GM23338 (cell line): ENCODE results near the gene IL31. TPM values are rescaled to one million over a fixed set of nuclear protein-coding genes. Genes with fewer than 3 reads are reported as not detected.

Experiments
- ATAC-seq: fragments of 200-7000 bp; cut with Tn5 transposase; 3 replicates; pipeline ENCODE4 v1.9.1; 2020
- DNase-seq: peaks from one replicate; pipeline ENCODE4 v3.0.0-alpha.2; 2015; ENCODE audit warnings: low spot score
- H2AFZ ChIP-seq: fragments of 200-600 bp; sonication (generic); 2 replicates; pipeline ENCODE4 v1.8.0; 2016; ENCODE audit warnings: antibody characterized with exemption, mild to moderate bottlenecking, moderate library complexity
- H3F3A ChIP-seq: fragments of 200-600 bp; sonication (generic); replicated peaks from 2 replicates; pipeline ENCODE4 v1.8.0; 2017; ENCODE audit warnings: antibody characterized with exemption, mixed run types, low read depth
- H3K27ac ChIP-seq: fragments of 200-600 bp; sonication (generic); 2 replicates; pipeline ENCODE4 v1.6.1; 2016; ENCODE audit warnings: low read depth
- H3K27me3 ChIP-seq: fragments of 200-600 bp; sonication (generic); 2 replicates; pipeline ENCODE4 v1.8.0; 2016; ENCODE audit warnings: mild to moderate bottlenecking, mixed run types, moderate library complexity; ENCODE audit not compliant: insufficient read depth
- H3K36me3 ChIP-seq: fragments of 200-600 bp; sonication (generic); 2 replicates; pipeline ENCODE4 v1.8.0; 2016; ENCODE audit warnings: mild to moderate bottlenecking; ENCODE audit not compliant: insufficient read depth
- H3K4me1 ChIP-seq: fragments of 200-600 bp; sonication (generic); 2 replicates; pipeline ENCODE4 v1.8.0; 2016; ENCODE audit warnings: mild to moderate bottlenecking, moderate library complexity; ENCODE audit not compliant: insufficient read depth
- H3K4me2 ChIP-seq: fragments of 200-600 bp; sonication (generic); 2 replicates; pipeline ENCODE4 v1.7.1; 2017; ENCODE audit warnings: mixed run types
- H3K4me3 ChIP-seq: fragments of 200-600 bp; sonication (generic); 2 replicates; pipeline ENCODE4 v1.6.1; 2016; ENCODE audit warnings: mixed run types
- H3K79me2 ChIP-seq: fragments of 200-600 bp; sonication (generic); replicated peaks from 2 replicates; pipeline ENCODE4 v1.8.0; 2017; ENCODE audit warnings: mild to moderate bottlenecking; ENCODE audit not compliant: insufficient read depth
- H3K9me2 ChIP-seq: fragments of 200-600 bp; sonication (generic); 2 replicates; pipeline ENCODE4 v1.8.0; 2017; ENCODE audit not compliant: insufficient read depth
- H4K20me1 ChIP-seq: fragments of 200-600 bp; sonication (generic); replicated peaks from 2 replicates; pipeline ENCODE4 v1.8.0; 2017; ENCODE audit warnings: mild to moderate bottlenecking; ENCODE audit not compliant: insufficient read depth
- H3K27ac Mint-ChIP-seq: 2 replicates; pipeline ENCODE4 v1.8.0; 2020; ENCODE audit warnings: inconsistent platforms, mild to moderate bottlenecking, moderate library complexity, mixed read lengths
- H3K27me3 Mint-ChIP-seq: 3 replicates; pipeline ENCODE4 v1.8.0; 2022; ENCODE audit warnings: low read depth, mild to moderate bottlenecking, moderate library complexity, mixed read lengths, inconsistent platforms; ENCODE audit not compliant: insufficient read depth, poor library complexity
- H3K36me3 Mint-ChIP-seq: 3 replicates; pipeline ENCODE4 v1.8.0; 2021; ENCODE audit warnings: low read depth, mild to moderate bottlenecking, inconsistent platforms, moderate library complexity, mixed read lengths
- H3K4me1 Mint-ChIP-seq: 3 replicates; pipeline ENCODE4 v1.8.0; 2020; ENCODE audit warnings: mild to moderate bottlenecking, inconsistent platforms, mixed read lengths
- H3K4me3 Mint-ChIP-seq: 3 replicates; pipeline ENCODE4 v1.8.0; 2021; ENCODE audit warnings: moderate library complexity, mild to moderate bottlenecking, inconsistent platforms, mixed read lengths
- H3K9me3 Mint-ChIP-seq: 3 replicates; pipeline ENCODE4 v1.8.0; 2020; ENCODE audit warnings: moderate library complexity, mild to moderate bottlenecking, inconsistent platforms, mixed read lengths
- POLR2AphosphoS5 ChIP-seq: IDR thresholded peaks from 2 replicates; pipeline ENCODE4 v1.6.1; 2016; ENCODE audit warnings: antibody characterized with exemption, low read depth
- ZNF114 ChIP-seq: fragments of 250-450 bp; sonication (Bioruptor Pico); IDR thresholded peaks from 2 replicates; pipeline ENCODE4 v1.5.0; 2020; ENCODE audit warnings: mild to moderate bottlenecking, moderate library complexity
- polyA plus RNA-seq: library from polyadenylated mRNA; unstranded; fragments of >200 nt; fragmentation: Nextera tagmentation; extraction: Ambion mirVana; gene quantifications from 2 replicates; pipeline ENCODE4 v1.2.1, GENCODE V29; 2016
- total RNA-seq: library from RNA; depleted of rRNA; stranded (reverse); fragments of >200 nt; shearing (Covaris generic); gene quantifications from 2 replicates; pipeline ENCODE4 v1.2.3, GENCODE V29; 2014
- TF ChIP-seq, protein P1 (sequence below), 2 experiments: fragments of 200-600 bp in 1 of 2; sonication (generic) in 1 of 2; conservative IDR thresholded peaks; 2 replicates each; pipeline versions ENCODE4 v1.5.1 to v1.6.1; 2016 to 2017; ENCODE audit warnings: antibody characterized with exemption in 2 of 2, low read depth in 2 of 2, mild to moderate bottlenecking in 2 of 2, moderate library complexity in 1 of 2
- TF ChIP-seq, protein P2 (sequence below): fragments of 250-450 bp; sonication (Bioruptor Pico); IDR thresholded peaks from 2 replicates; pipeline ENCODE4 v1.5.0; 2020; ENCODE audit warnings: mild to moderate bottlenecking, moderate library complexity

The IL31 gene
- total and polyA plus RNA-seq, 2 experiments from 2014 or later = not detected

DNA sequence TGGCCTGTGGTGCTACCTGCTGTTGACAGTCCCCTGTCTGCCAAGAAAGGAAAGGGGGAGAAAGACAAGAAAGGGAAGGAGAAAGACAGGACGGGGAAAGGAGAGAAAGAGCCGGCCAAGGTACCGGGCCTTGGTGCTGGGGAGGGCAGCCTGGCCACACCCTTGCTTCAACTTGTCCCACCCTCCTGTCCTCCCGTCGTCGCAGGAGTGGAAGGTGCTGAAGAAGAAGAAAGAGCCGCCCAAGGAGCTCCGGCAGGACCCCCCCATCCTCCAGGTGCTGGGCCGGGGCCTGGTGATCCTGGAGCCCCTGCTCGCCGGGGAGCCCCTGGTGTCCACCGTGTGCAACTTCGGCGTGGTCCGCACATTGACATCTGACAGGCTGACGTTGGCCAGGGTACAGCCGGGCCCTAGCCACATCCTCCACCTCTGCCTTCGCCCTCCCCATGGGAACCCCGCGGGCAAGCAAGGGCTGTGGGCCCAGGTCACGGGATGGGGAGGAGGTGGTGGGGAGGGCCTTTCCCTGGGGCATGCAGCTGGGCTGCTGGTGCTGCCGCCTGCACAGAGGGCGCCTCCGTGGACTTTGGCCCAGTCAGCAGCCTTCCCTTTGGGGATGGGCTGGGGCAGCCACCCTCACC, 26.6 kb upstream of the IL31 start:
- H3K4me1 ChIP-seq = peaks cover under 1% of the 10 kb centered on the region; the same call in 1 of the 2 replicates
- H3K79me2 ChIP-seq = no peaks in the 10 kb centered on the region
- Mint-ChIP-seq H3K27me3 (peaks cover 28% of the 10 kb centered on the region), H3K27ac (no peak overlapping the region), H3K36me3 (no peaks in the 10 kb centered on the region; the same call in 2 of the 3 replicates), H3K9me3 (peaks cover 4% of the 10 kb centered on the region; the same call in 1 of the 3 replicates), H3K4me3 (no peak overlapping the region), H3K4me1 (peaks cover 9% of the 10 kb centered on the region)
- no peak overlapping the region for H3K27ac ChIP-seq
- H3F3A ChIP-seq = peaks cover 11% of the 10 kb centered on the region
- peak; percentile 15 for ATAC-seq
- H3K4me2 ChIP-seq = no peak overlapping the region
- no peaks in the 10 kb centered on the region for H3K36me3 ChIP-seq
- peaks cover 8% of the 10 kb centered on the region for H4K20me1 ChIP-seq
- no peaks in the 10 kb centered on the region; the same call in 1 of the 2 replicates for H3K9me2 ChIP-seq
- DNase-seq = peak; percentile 64
- TF ChIP-seq, protein P1, sequence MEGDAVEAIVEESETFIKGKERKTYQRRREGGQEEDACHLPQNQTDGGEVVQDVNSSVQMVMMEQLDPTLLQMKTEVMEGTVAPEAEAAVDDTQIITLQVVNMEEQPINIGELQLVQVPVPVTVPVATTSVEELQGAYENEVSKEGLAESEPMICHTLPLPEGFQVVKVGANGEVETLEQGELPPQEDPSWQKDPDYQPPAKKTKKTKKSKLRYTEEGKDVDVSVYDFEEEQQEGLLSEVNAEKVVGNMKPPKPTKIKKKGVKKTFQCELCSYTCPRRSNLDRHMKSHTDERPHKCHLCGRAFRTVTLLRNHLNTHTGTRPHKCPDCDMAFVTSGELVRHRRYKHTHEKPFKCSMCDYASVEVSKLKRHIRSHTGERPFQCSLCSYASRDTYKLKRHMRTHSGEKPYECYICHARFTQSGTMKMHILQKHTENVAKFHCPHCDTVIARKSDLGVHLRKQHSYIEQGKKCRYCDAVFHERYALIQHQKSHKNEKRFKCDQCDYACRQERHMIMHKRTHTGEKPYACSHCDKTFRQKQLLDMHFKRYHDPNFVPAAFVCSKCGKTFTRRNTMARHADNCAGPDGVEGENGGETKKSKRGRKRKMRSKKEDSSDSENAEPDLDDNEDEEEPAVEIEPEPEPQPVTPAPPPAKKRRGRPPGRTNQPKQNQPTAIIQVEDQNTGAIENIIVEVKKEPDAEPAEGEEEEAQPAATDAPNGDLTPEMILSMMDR (conservative IDR thresholded peaks at IDR 0.05; ENCODE audit: low read depth in 2 of 2) = peak; percentile 26 to 32
- no peak for TF ChIP-seq ZNF114 (CRISPR knock-in tag)
- H3K4me3 ChIP-seq = no peak overlapping the region
- peaks cover 39% of the 10 kb centered on the region for H3K27me3 ChIP-seq
- H2AFZ ChIP-seq = no peak overlapping the region

DNA sequence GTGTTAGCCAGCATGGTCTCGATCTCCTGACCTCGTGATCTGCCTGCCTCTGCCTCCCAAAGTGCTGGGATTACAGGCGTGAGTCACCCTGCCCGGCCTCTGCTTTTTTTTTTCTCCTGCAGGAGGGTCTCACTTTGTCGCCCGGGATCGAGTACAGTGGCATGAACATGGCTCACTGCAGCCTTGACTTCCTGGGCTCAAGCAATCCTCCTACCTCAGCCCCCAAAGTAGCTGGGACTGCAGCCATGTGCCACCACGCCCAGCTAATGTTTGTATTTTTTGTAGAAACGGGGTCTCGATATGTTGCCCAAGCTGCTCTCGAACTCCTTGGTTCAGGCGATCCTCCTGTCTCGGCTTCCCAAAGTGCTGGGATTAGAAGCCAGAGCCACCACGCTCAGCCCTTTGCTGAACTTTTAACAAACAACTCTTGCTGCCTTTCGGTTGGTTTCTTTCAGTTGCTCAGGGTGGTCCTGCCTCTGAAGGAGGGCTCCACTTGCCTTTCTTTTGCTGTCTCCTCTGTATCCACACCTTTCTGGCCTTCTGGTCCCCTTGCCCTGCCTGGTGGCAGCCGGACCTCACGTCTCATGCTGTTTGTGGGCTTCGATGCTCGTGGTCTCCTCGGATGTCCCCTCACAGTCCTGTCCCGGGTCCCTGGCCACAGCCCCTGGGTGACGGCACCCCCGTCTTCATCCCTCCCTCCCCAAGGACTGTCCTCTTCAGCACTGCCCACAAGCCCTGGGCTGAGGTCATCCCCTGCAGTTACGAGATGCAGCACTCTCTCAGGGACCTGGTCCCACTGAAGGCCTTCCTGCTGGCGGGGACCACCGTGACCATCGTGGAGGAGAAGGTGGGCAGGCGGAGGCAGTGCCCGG, 25.7 kb upstream of the IL31 start:
- TF ChIP-seq, protein P2, sequence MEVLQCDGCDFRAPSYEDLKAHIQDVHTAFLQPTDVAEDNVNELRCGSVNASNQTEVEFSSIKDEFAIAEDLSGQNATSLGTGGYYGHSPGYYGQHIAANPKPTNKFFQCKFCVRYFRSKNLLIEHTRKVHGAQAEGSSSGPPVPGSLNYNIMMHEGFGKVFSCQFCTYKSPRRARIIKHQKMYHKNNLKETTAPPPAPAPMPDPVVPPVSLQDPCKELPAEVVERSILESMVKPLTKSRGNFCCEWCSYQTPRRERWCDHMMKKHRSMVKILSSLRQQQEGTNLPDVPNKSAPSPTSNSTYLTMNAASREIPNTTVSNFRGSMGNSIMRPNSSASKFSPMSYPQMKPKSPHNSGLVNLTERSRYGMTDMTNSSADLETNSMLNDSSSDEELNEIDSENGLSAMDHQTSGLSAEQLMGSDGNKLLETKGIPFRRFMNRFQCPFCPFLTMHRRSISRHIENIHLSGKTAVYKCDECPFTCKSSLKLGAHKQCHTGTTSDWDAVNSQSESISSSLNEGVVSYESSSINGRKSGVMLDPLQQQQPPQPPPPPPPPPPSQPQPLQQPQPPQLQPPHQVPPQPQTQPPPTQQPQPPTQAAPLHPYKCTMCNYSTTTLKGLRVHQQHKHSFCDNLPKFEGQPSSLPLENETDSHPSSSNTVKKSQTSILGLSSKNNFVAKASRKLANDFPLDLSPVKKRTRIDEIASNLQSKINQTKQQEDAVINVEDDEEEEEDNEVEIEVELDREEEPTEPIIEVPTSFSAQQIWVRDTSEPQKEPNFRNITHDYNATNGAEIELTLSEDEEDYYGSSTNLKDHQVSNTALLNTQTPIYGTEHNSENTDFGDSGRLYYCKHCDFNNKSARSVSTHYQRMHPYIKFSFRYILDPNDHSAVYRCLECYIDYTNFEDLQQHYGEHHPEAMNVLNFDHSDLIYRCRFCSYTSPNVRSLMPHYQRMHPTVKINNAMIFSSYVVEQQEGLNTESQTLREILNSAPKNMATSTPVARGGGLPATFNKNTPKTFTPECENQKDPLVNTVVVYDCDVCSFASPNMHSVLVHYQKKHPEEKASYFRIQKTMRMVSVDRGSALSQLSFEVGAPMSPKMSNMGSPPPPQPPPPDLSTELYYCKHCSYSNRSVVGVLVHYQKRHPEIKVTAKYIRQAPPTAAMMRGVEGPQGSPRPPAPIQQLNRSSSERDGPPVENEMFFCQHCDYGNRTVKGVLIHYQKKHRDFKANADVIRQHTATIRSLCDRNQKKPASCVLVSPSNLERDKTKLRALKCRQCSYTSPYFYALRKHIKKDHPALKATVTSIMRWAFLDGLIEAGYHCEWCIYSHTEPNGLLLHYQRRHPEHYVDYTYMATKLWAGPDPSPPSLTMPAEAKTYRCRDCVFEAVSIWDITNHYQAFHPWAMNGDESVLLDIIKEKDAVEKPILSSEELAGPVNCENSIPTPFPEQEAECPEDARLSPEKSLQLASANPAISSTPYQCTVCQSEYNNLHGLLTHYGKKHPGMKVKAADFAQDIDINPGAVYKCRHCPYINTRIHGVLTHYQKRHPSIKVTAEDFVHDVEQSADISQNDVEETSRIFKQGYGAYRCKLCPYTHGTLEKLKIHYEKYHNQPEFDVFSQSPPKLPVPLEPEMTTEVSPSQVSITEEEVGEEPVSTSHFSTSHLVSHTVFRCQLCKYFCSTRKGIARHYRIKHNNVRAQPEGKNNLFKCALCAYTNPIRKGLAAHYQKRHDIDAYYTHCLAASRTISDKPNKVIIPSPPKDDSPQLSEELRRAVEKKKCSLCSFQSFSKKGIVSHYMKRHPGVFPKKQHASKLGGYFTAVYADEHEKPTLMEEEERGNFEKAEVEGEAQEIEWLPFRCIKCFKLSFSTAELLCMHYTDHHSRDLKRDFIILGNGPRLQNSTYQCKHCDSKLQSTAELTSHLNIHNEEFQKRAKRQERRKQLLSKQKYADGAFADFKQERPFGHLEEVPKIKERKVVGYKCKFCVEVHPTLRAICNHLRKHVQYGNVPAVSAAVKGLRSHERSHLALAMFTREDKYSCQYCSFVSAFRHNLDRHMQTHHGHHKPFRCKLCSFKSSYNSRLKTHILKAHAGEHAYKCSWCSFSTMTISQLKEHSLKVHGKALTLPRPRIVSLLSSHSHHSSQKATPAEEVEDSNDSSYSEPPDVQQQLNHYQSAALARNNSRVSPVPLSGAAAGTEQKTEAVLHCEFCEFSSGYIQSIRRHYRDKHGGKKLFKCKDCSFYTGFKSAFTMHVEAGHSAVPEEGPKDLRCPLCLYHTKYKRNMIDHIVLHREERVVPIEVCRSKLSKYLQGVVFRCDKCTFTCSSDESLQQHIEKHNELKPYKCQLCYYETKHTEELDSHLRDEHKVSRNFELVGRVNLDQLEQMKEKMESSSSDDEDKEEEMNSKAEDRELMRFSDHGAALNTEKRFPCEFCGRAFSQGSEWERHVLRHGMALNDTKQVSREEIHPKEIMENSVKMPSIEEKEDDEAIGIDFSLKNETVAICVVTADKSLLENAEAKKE (CRISPR knock-in tag) = no peak
- TF ChIP-seq POLR2AphosphoS5 = no peak
- peaks cover 19% of the 10 kb centered on the region for H3K27me3 Mint-ChIP-seq
- peaks cover 5% of the 10 kb centered on the region; the same call in 2 of the 3 replicates for H3K4me1 Mint-ChIP-seq
- H3K9me3 Mint-ChIP-seq = peaks cover 7% of the 10 kb centered on the region; the same call in 1 of the 3 replicates
- Histone ChIP-seq H3K36me3 (no peaks in the 10 kb centered on the region), H3K4me1 (no peaks in the 10 kb centered on the region; the same call in 1 of the 2 replicates), H3K9me2 (no peaks in the 10 kb centered on the region; the same call in 1 of the 2 replicates), H4K20me1 (no peaks in the 10 kb centered on the region), H3K4me2 (no peak overlapping the region), H3K27ac (no peak overlapping the region), H3F3A (peaks cover 3% of the 10 kb centered on the region; the same call in 1 of the 2 replicates), H3K4me3 (no peak overlapping the region), H3K79me2 (no peaks in the 10 kb centered on the region), H3K27me3 (peaks cover 29% of the 10 kb centered on the region), H2AFZ (no peak overlapping the region)
- DNase-seq = no peak
- no peak overlapping the region for H3K27ac Mint-ChIP-seq
- H3K36me3 Mint-ChIP-seq = no peaks in the 10 kb centered on the region
- no peak overlapping the region for H3K4me3 Mint-ChIP-seq
- no peak for ATAC-seq
